IMR-90 (cell line): ENCODE data around the gene STK36.

Source experiments
- POLR2A ChIP-seq: IDR thresholded peaks from 2 replicates; pipeline ENCODE4 v1.6.1; 2012; ENCODE audit warnings: mild to moderate bottlenecking, low read depth, low read length
- RAD21 ChIP-seq: IDR thresholded peaks from 2 replicates; pipeline ENCODE4 v1.6.1; 2012; ENCODE audit warnings: low read length, improper control_type of control experiment
- TF ChIP-seq, protein P1 (sequence below): conservative IDR thresholded peaks from 2 replicates; pipeline ENCODE4 v1.5.1; 2012; ENCODE audit warnings: mild to moderate bottlenecking, low read depth, low read length, improper control_type of control experiment

DNA sequence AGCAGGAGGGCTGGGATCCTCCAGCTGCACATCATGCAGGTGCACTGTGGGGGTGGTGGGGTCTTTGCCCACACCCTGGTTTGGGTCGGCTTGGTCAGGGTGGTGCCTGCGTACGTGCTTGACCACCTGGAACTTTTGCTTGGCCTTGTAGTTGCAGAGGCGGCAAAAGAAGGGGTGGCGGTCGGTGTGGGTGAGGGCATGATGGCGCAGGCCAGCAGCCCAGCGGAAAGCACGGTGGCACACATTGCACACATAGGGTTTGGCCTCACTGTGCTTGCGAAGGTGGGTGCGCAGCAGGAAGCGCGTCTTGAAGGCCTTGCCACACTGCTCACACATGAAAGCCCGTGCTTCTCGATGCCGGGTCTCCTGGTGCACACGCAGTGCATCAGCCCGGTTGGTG is 33.5 kb upstream of the STK36 start:
- TF ChIP-seq POLR2A: no peak
- TF ChIP-seq, protein P1, sequence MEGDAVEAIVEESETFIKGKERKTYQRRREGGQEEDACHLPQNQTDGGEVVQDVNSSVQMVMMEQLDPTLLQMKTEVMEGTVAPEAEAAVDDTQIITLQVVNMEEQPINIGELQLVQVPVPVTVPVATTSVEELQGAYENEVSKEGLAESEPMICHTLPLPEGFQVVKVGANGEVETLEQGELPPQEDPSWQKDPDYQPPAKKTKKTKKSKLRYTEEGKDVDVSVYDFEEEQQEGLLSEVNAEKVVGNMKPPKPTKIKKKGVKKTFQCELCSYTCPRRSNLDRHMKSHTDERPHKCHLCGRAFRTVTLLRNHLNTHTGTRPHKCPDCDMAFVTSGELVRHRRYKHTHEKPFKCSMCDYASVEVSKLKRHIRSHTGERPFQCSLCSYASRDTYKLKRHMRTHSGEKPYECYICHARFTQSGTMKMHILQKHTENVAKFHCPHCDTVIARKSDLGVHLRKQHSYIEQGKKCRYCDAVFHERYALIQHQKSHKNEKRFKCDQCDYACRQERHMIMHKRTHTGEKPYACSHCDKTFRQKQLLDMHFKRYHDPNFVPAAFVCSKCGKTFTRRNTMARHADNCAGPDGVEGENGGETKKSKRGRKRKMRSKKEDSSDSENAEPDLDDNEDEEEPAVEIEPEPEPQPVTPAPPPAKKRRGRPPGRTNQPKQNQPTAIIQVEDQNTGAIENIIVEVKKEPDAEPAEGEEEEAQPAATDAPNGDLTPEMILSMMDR: no peak
- TF ChIP-seq RAD21: no peak
